Measurements from ENCODE around the gene TMEM151B. TPM values are rescaled to one million over a fixed set of nuclear protein-coding genes. Genes with fewer than 3 reads are reported as not detected.
"Not testable (repeated sequence)": the region's sequence is repeated elsewhere in the genome, so short reads cannot be mapped to it uniquely, and the experiment has no call there.

TMEM151B gene
- total and polyA plus RNA-seq, 2 of the 13 experiments (the other 11 are each of a cell fraction or from before 2014, with no cell fraction given): not detected

DNA sequence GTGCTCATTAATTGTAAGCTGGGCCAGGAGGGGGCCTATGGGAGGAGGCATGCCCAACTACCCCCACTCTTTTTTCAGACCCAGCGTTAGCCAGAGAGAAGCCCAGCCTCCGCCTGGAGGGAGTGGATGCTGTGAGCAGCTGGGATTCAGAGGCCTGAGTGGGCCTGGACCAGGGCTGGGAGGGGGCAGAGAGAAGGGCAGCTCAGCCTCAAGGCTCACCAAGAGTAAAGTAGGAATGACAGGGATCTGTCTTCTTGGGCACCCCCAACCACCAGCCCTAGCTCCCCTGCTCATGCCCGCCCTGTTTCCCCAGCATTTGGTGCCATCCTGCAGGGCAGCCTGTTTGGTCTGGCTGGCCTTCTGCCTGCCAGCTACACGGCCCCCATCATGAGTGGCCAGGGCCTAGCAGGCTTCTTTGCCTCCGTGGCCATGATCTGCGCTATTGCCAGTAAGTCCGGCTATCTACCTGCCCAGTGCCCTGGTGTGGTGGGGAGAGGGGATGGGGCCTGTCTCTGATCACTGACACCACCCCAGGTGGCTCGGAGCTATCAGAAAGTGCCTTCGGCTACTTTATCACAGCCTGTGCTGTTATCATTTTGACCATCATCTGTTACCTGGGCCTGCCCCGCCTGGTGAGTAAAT, 40.1 kb upstream of the TMEM151B start:
- peaks cover 50% of the 10 kb centered on the region for H3K4me1 ChIP-seq (ENCODE audit: insufficient read depth, low read length)
- no peak for TF ChIP-seq MEIS2 (CRISPR knock-in tag; IDR thresholded peaks at IDR 0.05)
- no peak for FAIRE-seq

DNA sequence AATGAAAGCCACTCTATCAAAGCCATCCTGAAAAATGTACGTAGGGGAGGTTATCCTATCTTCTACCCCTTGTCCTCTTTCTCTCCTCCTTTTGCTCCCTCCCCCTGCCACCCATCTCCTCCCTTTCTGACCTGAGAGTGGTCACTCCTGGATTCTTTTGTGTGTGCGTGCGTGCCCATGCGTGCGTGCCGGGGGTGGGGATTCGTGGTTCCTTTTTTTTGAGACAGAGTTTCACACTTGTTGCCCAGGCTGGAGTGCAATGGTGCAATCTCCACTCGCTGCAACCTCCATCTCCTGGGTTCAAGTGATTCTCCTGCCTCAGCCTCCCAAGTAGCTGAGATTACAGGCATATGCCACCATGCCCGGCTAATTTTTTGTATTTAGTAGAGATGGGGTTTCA, 38.8 kb upstream of the TMEM151B start:
- CTCF ChIA-PET (ENCODE audit: low intra/inter-chr PET ratio, low total read pairs); intact Hi-C loops (cut with micrococcal nuclease; ENCODE audit: unreplicated experiment): not testable (repeated sequence)
- peaks cover 11 to 24% of the 10 kb centered on the region in 2 experiments for H3K36me3 ChIP-seq (replicated peaks in 1 of 2; ENCODE audit: control insufficient read depth in 1 of 2, insufficient read depth in 2 of 2, low read length in 2 of 2)

More for the DNA sequence above, 40.1 kb upstream of the TMEM151B start:
- Histone ChIP-seq H3K4me3 (replicated peaks in 1 of 3; ENCODE audit: insufficient read depth in 1 of 3, low read depth in 2 of 3, low read length in 3 of 3) (no peak overlapping the region), H4K20me1 (ENCODE audit: insufficient read depth, low read length) (no peaks in the 10 kb centered on the region), H3K9ac (ENCODE audit: insufficient read depth, low read depth, low read length) (no peak overlapping the region), H3K9me3 (ENCODE audit: low read length) (no peaks in the 10 kb centered on the region), H3K27me3 (ENCODE audit: control insufficient read depth in 1 of 2, insufficient read depth in 2 of 2, low read length in 2 of 2) (no peaks in the 10 kb centered on the region), H3K27ac (ENCODE audit: extremely low read length, insufficient read depth, low read length) (no peak overlapping the region), H3K4me2 (ENCODE audit: low read depth, low read length) (no peak overlapping the region), H3K79me2 (ENCODE audit: insufficient read depth, low read length) (peaks cover 6% of the 10 kb centered on the region), H3K36me3 (replicated peaks in 1 of 2; ENCODE audit: control insufficient read depth in 1 of 2, insufficient read depth in 2 of 2, low read length in 2 of 2) (peaks cover 11 to 24% of the 10 kb centered on the region in 2 experiments), H2AFZ (ENCODE audit: low read length) (no peak overlapping the region)
- no peak for DNase-seq (ENCODE audit: low spot score)
- intact Hi-C loops (cut with micrococcal nuclease; ENCODE audit: unreplicated experiment): no loop called here
- no TSS peak for BruUV-seq (replicated peaks)
- ChIA-PET CTCF (ENCODE audit: low intra/inter-chr PET ratio, low total read pairs) (no interaction called here), POLR2A (interaction anchor here (0.6 to 1.2 kb wide), 2 partner anchors 8 to 11 kb away, joined by 3 to 4 read pairs; no protein-coding TSS in a partner anchor)
- in situ Hi-C loops (cut with HindIII; ENCODE audit: extremely low pct_ligation_motif_present, low pct_unique_long_range_greater_than_20kb): no loop called here
- 97% methylated on average over 6 of the region's 10 CpGs for WGBS (ENCODE audit: low lambda C conversion rate)
- ATAC-seq: no peak

More for the DNA sequence above, 38.8 kb upstream of the TMEM151B start:
- H3K27ac ChIP-seq (ENCODE audit: extremely low read length, insufficient read depth, low read length); H3K27me3 ChIP-seq (ENCODE audit: control insufficient read depth in 1 of 2, insufficient read depth in 2 of 2, low read length in 2 of 2); H3K4me3 ChIP-seq (replicated peaks in 1 of 3; ENCODE audit: insufficient read depth in 1 of 3, low read depth in 2 of 3, low read length in 3 of 3); H3K4me2 ChIP-seq (ENCODE audit: low read depth, low read length); DNase-seq (ENCODE audit: low spot score); H3K79me2 ChIP-seq (ENCODE audit: insufficient read depth, low read length); FAIRE-seq; POLR2A ChIA-PET; in situ Hi-C loops (cut with HindIII; ENCODE audit: extremely low pct_ligation_motif_present, low pct_unique_long_range_greater_than_20kb); H4K20me1 ChIP-seq (ENCODE audit: insufficient read depth, low read length); H3K9me3 ChIP-seq (ENCODE audit: low read length); H2AFZ ChIP-seq (ENCODE audit: low read length); BruUV-seq (replicated peaks); H3K9ac ChIP-seq (ENCODE audit: insufficient read depth, low read depth, low read length); ATAC-seq: not testable (repeated sequence)
- WGBS (ENCODE audit: low lambda C conversion rate): 98% methylated on average over 9 of the region's 9 CpGs
- peaks cover 48% of the 10 kb centered on the region for H3K4me1 ChIP-seq (ENCODE audit: insufficient read depth, low read length)

Measured in HepG2 (cell line).